MCF 10A (cell line): Measurements from ENCODE around the gene SHANK1. TPM values are rescaled to one million over a fixed set of nuclear protein-coding genes. Genes with fewer than 3 reads are reported as not detected.

ENCODE experiments used
- BruUV-seq: library from RNA; stranded (reverse); fragments of 400-500 nt; replicated peaks from 2 replicates; lab custom pipeline; 2021; lab: Mats Ljungman, UMichigan
- CTCF ChIA-PET: fragments of 300-600 bp; sonication (Branson Sonifier 250); formaldehyde crosslinking; extraction: SDS; loops from one replicate; lab custom pipeline; 2021; ENCODE audit warnings: antibody characterized with exemption, inconsistent platforms; lab: Yijun Ruan, JAX
- POLR2A ChIA-PET: fragments of 300-600, 350-650 bp; sonication (Branson Sonifier 250); formaldehyde crosslinking; extraction: SDS; loops from one replicate; lab custom pipeline; 2020; ENCODE audit warnings: antibody characterized with exemption, inconsistent platforms; lab: Yijun Ruan, JAX
- DNase-seq: peaks from one replicate; pipeline ENCODE4 v3.0.0-alpha.2; 2018; ENCODE audit not compliant: unreplicated experiment
- H3K27ac Mint-ChIP-seq: one replicate; pipeline ENCODE4 v1.8.0; 2022; ENCODE audit warnings: mild to moderate bottlenecking, low read depth, mixed read lengths; ENCODE audit not compliant: unreplicated experiment
- H3K27me3 Mint-ChIP-seq: one replicate; pipeline ENCODE4 v1.8.0; 2022; ENCODE audit warnings: mixed read lengths; ENCODE audit not compliant: insufficient read depth, unreplicated experiment
- H3K36me3 Mint-ChIP-seq: one replicate; pipeline ENCODE4 v1.8.0; 2022; ENCODE audit warnings: mild to moderate bottlenecking, moderate library complexity, mixed read lengths; ENCODE audit not compliant: insufficient read depth, unreplicated experiment
- H3K4me1 Mint-ChIP-seq: one replicate; pipeline ENCODE4 v1.8.0; 2022; ENCODE audit warnings: mixed read lengths; ENCODE audit not compliant: insufficient read depth, unreplicated experiment
- H3K4me3 Mint-ChIP-seq: one replicate; pipeline ENCODE4 v1.8.0; 2022; ENCODE audit warnings: mild to moderate bottlenecking, moderate library complexity, mixed read lengths; ENCODE audit not compliant: unreplicated experiment
- H3K9me3 Mint-ChIP-seq: one replicate; pipeline ENCODE4 v1.8.0; 2022; ENCODE audit warnings: mixed read lengths; ENCODE audit not compliant: unreplicated experiment
- intact Hi-C: fragments of 100-400 bp; cut with micrococcal nuclease; formaldehyde crosslinking; loops from 2 replicates; pipeline ENCODE4 v1.14.1; 2022
- total RNA-seq: library from RNA; stranded (reverse); gene quantifications from 2 replicates; pipeline ENCODE4 v1.2.3, GENCODE V29; 2022
- TF ChIP-seq, protein P1 (sequence below): fragments of 200-600 bp; IDR thresholded peaks from one replicate; pipeline ENCODE4 v1.8.0; 2022; ENCODE audit warnings: antibody characterized with exemption, mild to moderate bottlenecking; ENCODE audit not compliant: unreplicated experiment

Gene SHANK1
- total RNA-seq, 1 experiment from 2014 or later: 0.44 TPM

DNA sequence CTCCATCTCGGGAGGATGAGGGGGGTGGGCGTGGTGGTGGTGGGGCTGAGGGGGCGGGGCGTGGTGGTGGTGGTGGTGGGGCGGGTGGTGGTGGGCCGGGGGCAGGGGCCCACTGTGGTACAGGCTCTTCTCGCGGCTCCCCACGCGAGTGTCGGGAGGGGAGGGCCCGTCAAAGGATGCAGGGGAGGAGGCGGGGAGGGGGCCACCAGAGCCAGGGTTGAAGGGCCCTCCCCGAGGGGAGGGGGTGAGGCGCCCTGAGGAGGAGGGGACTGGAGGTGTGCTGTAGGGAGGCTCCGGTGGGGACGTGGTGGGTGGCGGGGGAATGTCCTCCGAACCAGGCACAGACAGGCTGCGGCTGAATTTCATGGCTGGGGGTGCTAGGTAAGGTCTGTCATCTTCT is 50.7 kb downstream of the SHANK1 start:
- Mint-ChIP-seq H3K4me3 (no peak overlapping the region), H3K27ac (no peak overlapping the region), H3K9me3 (no peaks in the 10 kb centered on the region), H3K27me3 (peaks cover 17% of the 10 kb centered on the region), H3K4me1 (no peaks in the 10 kb centered on the region), H3K36me3 (peaks cover 6% of the 10 kb centered on the region)
- no peak for DNase-seq
- POLR2A ChIA-PET: no interaction called here
- CTCF ChIA-PET: interaction anchor here (0.6 to 2.1 kb wide), 10 partner anchors 15 to 368 kb away, joined by 3 to 7 read pairs (median 4); no protein-coding TSS in a partner anchor
- no TSS peak for BruUV-seq
- intact Hi-C loops: no loop called here
- TF ChIP-seq, protein P1, sequence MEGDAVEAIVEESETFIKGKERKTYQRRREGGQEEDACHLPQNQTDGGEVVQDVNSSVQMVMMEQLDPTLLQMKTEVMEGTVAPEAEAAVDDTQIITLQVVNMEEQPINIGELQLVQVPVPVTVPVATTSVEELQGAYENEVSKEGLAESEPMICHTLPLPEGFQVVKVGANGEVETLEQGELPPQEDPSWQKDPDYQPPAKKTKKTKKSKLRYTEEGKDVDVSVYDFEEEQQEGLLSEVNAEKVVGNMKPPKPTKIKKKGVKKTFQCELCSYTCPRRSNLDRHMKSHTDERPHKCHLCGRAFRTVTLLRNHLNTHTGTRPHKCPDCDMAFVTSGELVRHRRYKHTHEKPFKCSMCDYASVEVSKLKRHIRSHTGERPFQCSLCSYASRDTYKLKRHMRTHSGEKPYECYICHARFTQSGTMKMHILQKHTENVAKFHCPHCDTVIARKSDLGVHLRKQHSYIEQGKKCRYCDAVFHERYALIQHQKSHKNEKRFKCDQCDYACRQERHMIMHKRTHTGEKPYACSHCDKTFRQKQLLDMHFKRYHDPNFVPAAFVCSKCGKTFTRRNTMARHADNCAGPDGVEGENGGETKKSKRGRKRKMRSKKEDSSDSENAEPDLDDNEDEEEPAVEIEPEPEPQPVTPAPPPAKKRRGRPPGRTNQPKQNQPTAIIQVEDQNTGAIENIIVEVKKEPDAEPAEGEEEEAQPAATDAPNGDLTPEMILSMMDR: no peak

DNA sequence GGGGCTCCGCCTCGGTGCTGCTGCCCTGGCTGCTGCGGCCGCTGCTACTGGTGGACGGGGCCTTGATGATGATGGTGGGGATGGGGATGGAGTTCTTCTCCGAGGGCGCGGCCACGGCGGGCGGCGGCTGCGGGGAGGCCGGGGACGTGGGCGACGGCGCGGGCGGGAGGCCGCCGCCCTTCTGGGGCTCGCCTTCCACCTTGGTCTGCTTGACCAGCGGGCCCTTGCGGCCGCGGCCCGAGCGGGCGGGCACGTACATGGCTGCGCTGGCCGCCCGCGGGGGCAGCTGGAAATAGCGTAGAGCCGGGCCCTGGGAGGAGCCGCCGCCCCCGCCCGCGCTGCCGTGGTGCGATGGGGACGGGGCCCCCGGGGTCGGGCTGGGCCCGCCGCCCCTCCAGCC is 51.2 kb downstream of the SHANK1 start:
- no TSS peak for BruUV-seq
- CTCF ChIA-PET: no interaction called here
- Mint-ChIP-seq H3K36me3 (peaks cover 6% of the 10 kb centered on the region), H3K4me3 (no peak overlapping the region), H3K27ac (no peak overlapping the region), H3K27me3 (peaks cover 17% of the 10 kb centered on the region), H3K9me3 (no peaks in the 10 kb centered on the region), H3K4me1 (no peaks in the 10 kb centered on the region)
- TF ChIP-seq, protein P1: no peak
- intact Hi-C loops: no loop called here
- no peak for DNase-seq
- POLR2A ChIA-PET: no interaction called here

DNA sequence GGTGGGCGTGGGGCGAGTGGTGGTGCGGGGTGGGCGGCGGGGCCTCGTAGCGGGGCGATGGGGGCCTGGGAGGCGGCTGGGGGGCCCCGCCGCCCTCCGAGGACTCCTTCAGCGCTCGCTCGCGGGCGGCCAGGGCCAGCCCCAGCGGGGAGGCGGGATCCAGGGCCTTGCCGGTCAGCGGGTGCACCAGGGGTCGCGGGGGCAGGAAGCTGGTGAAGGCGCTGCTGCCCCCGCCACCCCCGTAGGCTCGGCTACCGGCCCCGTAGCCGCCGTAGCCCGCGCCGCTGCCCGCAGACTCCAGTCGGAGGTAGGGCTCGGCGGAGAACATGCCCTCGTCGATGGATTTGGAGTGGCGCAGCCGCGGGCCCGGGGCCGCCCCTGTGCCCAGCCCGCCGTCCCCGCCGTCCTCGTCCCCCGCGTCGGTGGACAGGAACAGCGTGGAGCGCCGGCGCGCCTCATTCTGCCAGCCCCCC is 51.8 kb downstream of the SHANK1 start:
- no peak overlapping the region for H3K4me3 Mint-ChIP-seq

DNA sequence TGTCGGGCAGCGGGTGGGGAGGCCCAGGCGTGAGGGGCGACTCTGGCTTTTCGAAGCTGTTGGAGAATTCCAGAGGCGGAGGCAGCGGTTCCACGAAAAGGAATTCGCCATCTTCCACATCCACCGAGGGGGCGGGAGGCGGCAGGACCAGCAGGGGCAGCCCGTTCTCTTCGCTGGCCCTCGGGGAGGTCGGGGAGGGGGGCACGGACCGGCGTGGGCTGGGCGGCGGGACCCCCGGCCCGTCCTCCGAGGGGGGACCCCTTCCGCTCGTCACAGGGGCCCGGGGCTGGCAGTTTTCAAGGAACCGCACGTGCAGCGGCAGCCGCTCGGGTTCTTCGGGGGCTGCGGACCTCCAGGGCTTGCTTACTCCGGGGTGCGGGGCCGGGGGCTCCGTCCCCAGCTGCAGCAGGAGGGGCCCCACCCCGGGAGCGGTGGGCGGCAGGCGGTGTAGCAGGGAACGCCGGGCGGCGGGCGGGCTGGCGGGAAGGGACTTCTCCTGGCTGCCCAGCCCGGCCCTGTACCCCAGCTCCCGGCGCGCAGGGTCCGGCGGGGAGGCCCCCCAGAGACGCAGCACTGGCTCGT is 52.3 kb downstream of the SHANK1 start:
- TF ChIP-seq, protein P1: no peak
- ChIA-PET CTCF (no interaction called here), POLR2A (no interaction called here)
- DNase-seq: no peak
- intact Hi-C loops: no loop called here
- H3K27me3 Mint-ChIP-seq: peaks cover 17% of the 10 kb centered on the region
- no peak overlapping the region for H3K27ac Mint-ChIP-seq
- H3K36me3 Mint-ChIP-seq: peaks cover 6% of the 10 kb centered on the region
- H3K4me1 Mint-ChIP-seq: no peaks in the 10 kb centered on the region
- H3K4me3 Mint-ChIP-seq: no peak overlapping the region
- no TSS peak for BruUV-seq
- H3K9me3 Mint-ChIP-seq: peaks cover 8% of the 10 kb centered on the region

More for the DNA sequence above, 51.8 kb downstream of the SHANK1 start:
- no TSS peak for BruUV-seq
- DNase-seq: no peak
- ChIA-PET POLR2A (no interaction called here), CTCF (no interaction called here)
- H3K36me3 Mint-ChIP-seq: peaks cover 6% of the 10 kb centered on the region
- H3K27ac Mint-ChIP-seq: no peak overlapping the region
- intact Hi-C loops: no loop called here
- peaks cover 6% of the 10 kb centered on the region for H3K9me3 Mint-ChIP-seq
- TF ChIP-seq, protein P1: no peak
- H3K4me1 Mint-ChIP-seq: no peaks in the 10 kb centered on the region
- peaks cover 17% of the 10 kb centered on the region for H3K27me3 Mint-ChIP-seq
